CD14-positive monocyte (primary cell): ENCODE measurements around the gene HAPLN1. TPM values are rescaled to one million over a fixed set of nuclear protein-coding genes. Genes with fewer than 3 reads are reported as not detected.

Experiments used
- DNase-seq, 3 donors: peaks; one replicate each; pipeline ENCODE4 v3.0.0-alpha.2; 2011 to 2022
- H2AFZ ChIP-seq: 2 replicates; pipeline ENCODE4 v1.6.0; 2012; ENCODE audit warnings: mild to moderate bottlenecking, low read depth, low read length, inconsistent platforms; ENCODE audit not compliant: insufficient read depth, poor library complexity, severe bottlenecking
- H3K27ac ChIP-seq, 2 donors: 1 replicate in 1 of 2; 2 replicates in 1 of 2; pipeline ENCODE4 v1.5.1; 2012 to 2013; ENCODE audit warnings: low read length in 2 of 2, control low read depth in 1 of 2, inconsistent platforms in 1 of 2, low read depth in 1 of 2, mild to moderate bottlenecking in 1 of 2
- H3K27me3 ChIP-seq, 2 donors: one replicate each; pipeline versions ENCODE4 v1.6.0 to v1.6.1; 2011 to 2013; ENCODE audit warnings: low read length in 2 of 2; ENCODE audit not compliant: control insufficient read depth in 2 of 2, insufficient read depth in 2 of 2
- H3K36me3 ChIP-seq, 2 donors: replicated peaks in 1 of 2; 1 replicate in 1 of 2; 2 replicates in 1 of 2; pipeline versions ENCODE4 v1.5.1 to v1.6.1; 2012 to 2013; ENCODE audit warnings: low read length in 2 of 2, control low read depth in 1 of 2, inconsistent platforms in 1 of 2, mild to moderate bottlenecking in 1 of 2; ENCODE audit not compliant: insufficient read depth in 2 of 2, control insufficient read depth in 1 of 2
- H3K4me1 ChIP-seq, 2 donors: 1 replicate in 1 of 2; 2 replicates in 1 of 2; pipeline versions ENCODE4 v1.5.1 to v1.6.1; 2012 to 2013; ENCODE audit warnings: low read length in 2 of 2, control low read depth in 1 of 2, inconsistent platforms in 1 of 2, mild to moderate bottlenecking in 1 of 2, moderate library complexity in 1 of 2; ENCODE audit not compliant: insufficient read depth in 2 of 2, control insufficient read depth in 1 of 2
- H3K4me2 ChIP-seq: replicated peaks from 2 replicates; pipeline ENCODE3; 2012; ENCODE audit warnings: low read length, moderate library complexity, mild to moderate bottlenecking; ENCODE audit not compliant: poor library complexity, severe bottlenecking; ENCODE audit errors: extremely low read depth
- H3K4me3 ChIP-seq, 3 experiments: fragments of 200-600 bp in 1 of 3; sonication (generic) in 1 of 3; replicated peaks in 1 of 3; 1 replicate in 2 of 3; 2 replicates in 1 of 3; pipeline ENCODE4 v1.5.1; 2011 to 2013; ENCODE audit warnings: low read length in 3 of 3, mild to moderate bottlenecking in 3 of 3, control low read depth in 2 of 3, low read depth in 2 of 3, inconsistent platforms in 1 of 3, moderate library complexity in 1 of 3
- H3K79me2 ChIP-seq: 2 replicates; pipeline ENCODE4 v1.6.0; 2012; ENCODE audit warnings: mild to moderate bottlenecking, control low read depth, inconsistent platforms, low read length, moderate library complexity; ENCODE audit not compliant: insufficient read depth
- H3K9ac ChIP-seq: 2 replicates; pipeline ENCODE4 v1.6.0; 2017; ENCODE audit warnings: low read length, mild to moderate bottlenecking; ENCODE audit not compliant: insufficient read depth, poor library complexity, severe bottlenecking
- H3K9me3 ChIP-seq, 2 donors: replicated peaks in 1 of 2; 1 replicate in 1 of 2; 2 replicates in 1 of 2; pipeline versions ENCODE4 v1.5.1 to v1.6.1; 2012 to 2013; ENCODE audit warnings: low read length in 2 of 2, control low read depth in 1 of 2; ENCODE audit not compliant: control insufficient read depth in 1 of 2, insufficient read depth in 1 of 2
- H4K20me1 ChIP-seq: 2 replicates; pipeline ENCODE4 v1.6.0; 2012; ENCODE audit warnings: mild to moderate bottlenecking, low read length, control low read depth, moderate library complexity; ENCODE audit not compliant: insufficient read depth
- H3K27ac Mint-ChIP-seq, 7 donors: one replicate each; pipeline ENCODE4 v1.8.0; 2020; ENCODE audit warnings: mild to moderate bottlenecking in 7 of 7, mixed read lengths in 7 of 7, moderate library complexity in 6 of 7, inconsistent platforms in 2 of 7
- H3K27me3 Mint-ChIP-seq, 3 donors: one replicate each; pipeline ENCODE4 v1.8.0; 2021 to 2022; ENCODE audit warnings: low read depth in 3 of 3, mild to moderate bottlenecking in 3 of 3, mixed read lengths in 3 of 3, moderate library complexity in 3 of 3, inconsistent platforms in 1 of 3
- H3K36me3 Mint-ChIP-seq, 2 donors: one replicate each; pipeline ENCODE4 v1.8.0; 2020; ENCODE audit warnings: mixed read lengths in 2 of 2, inconsistent platforms in 1 of 2, mild to moderate bottlenecking in 1 of 2
- H3K4me1 Mint-ChIP-seq: one replicate; pipeline ENCODE4 v1.8.0; 2020; ENCODE audit warnings: mild to moderate bottlenecking, mixed read lengths
- H3K4me3 Mint-ChIP-seq, 2 donors: one replicate each; pipeline ENCODE4 v1.8.0; 2020; ENCODE audit warnings: mild to moderate bottlenecking in 2 of 2, mixed read lengths in 2 of 2, moderate library complexity in 1 of 2
- H3K9me3 Mint-ChIP-seq, 7 donors: one replicate each; pipeline ENCODE4 v1.8.0; 2020 to 2022; ENCODE audit warnings: mixed read lengths in 7 of 7, mild to moderate bottlenecking in 6 of 7, moderate library complexity in 6 of 7, inconsistent platforms in 2 of 7
- CTCF ChIP-seq: fragments of 200-600 bp; IDR thresholded peaks from one replicate; pipeline ENCODE4 v1.8.0; 2022; ENCODE audit warnings: antibody characterized with exemption, mild to moderate bottlenecking
- WGBS: methylation state at CpG from one replicate; pipeline ENCODE4 v1.1.5; 2013; ENCODE audit warnings: missing lambda C conversion rate; ENCODE audit not compliant: insufficient coverage; 5-methylcytosine and 5-hydroxymethylcytosine counted together
- intact Hi-C, 2 donors: fragments of 100-400 bp; cut with micrococcal nuclease; formaldehyde crosslinking; loops; one replicate each; pipeline versions ENCODE4 v1.15.0 to v1.15.1; 2023
- polyA plus RNA-seq, 3 donors: library from polyadenylated mRNA; depleted of rRNA in 1 of 3; unstranded in 2 of 3; stranded (reverse) in 1 of 3; fragments of 300-500 nt in 2 of 3; fragments of >200 nt in 1 of 3; fragmentation: Illumina TruSeq in 2 of 3; gene quantifications; 1 replicate in 2 of 3; 2 replicates in 1 of 3; pipeline ENCODE4 v1.2.3, GENCODE V29; 2012 to 2021

Gene HAPLN1
- polyA plus RNA-seq, 3 donors = not detected

DNA sequence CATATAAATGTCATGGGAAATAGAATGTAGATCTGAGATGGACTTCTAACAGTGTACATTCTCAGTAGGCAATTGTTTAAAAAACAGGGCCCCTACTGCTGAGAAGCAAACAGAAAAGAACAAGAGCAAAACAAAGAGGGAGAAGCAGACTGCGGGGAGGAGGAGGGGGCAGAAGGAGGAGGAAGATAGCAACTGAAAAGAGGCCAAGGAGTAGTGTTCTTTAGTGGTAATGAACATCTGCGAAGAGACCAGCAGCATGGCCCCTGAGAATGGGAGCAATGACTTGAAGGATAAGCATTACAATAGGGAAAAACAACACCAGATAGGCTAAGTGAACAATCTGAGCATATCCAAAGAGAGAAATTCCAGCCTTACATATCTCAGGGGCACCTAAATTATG is 36.8 kb downstream of the HAPLN1 start:
- no peak for TF ChIP-seq CTCF
- Mint-ChIP-seq H3K4me3 (no peak overlapping the region), H3K36me3 (no peaks in the 10 kb centered on the region), H3K4me1 (no peaks in the 10 kb centered on the region), H3K9me3 (peaks cover 0 to 3% (median 0%) of the 10 kb centered on the region in 7 donors), H3K27ac (peak overlapping the region in 1 of 7 donors; percentile 5), H3K27me3 (peaks cover 3 to 6% (median 3%) of the 10 kb centered on the region in 3 donors)
- Histone ChIP-seq H3K4me2 (no peak overlapping the region), H3K79me2 (no peaks in the 10 kb centered on the region), H3K4me3 (no peak overlapping the region), H4K20me1 (no peaks in the 10 kb centered on the region), H3K27ac (no peak overlapping the region), H3K9ac (no peak overlapping the region), H2AFZ (no peak overlapping the region), H3K36me3 (no peaks in the 10 kb centered on the region), H3K27me3 (peaks cover 4 to 6% of the 10 kb centered on the region in 2 donors), H3K9me3 (no peaks in the 10 kb centered on the region), H3K4me1 (no peaks in the 10 kb centered on the region)
- 75% methylated on average over 1 of the region's 2 CpGs for WGBS
- DNase-seq = no peak
- intact Hi-C loops = no loop called here

- no peak overlapping the region for H3K4me3 Mint-ChIP-seq
- Histone ChIP-seq H4K20me1 (no peaks in the 10 kb centered on the region), H3K4me3 (no peak overlapping the region), H3K9ac (no peak overlapping the region), H3K27ac (no peak overlapping the region), H3K36me3 (no peaks in the 10 kb centered on the region), H3K4me1 (no peaks in the 10 kb centered on the region), H3K9me3 (no peaks in the 10 kb centered on the region), H3K27me3 (peaks cover 21 to 33% of the 10 kb centered on the region in 2 donors), H3K79me2 (no peaks in the 10 kb centered on the region), H3K4me2 (no peak overlapping the region), H2AFZ (no peak overlapping the region)
- peaks cover 2% of the 10 kb centered on the region for H3K4me1 Mint-ChIP-seq
- H3K36me3 Mint-ChIP-seq = no peaks in the 10 kb centered on the region
- no peak for TF ChIP-seq CTCF
- H3K9me3 Mint-ChIP-seq = peaks cover 0 to 2% (median 0%) of the 10 kb centered on the region in 7 donors
- intact Hi-C loops = no loop called here
- DNase-seq = no peak
- H3K27me3 Mint-ChIP-seq = peaks cover 10 to 27% (median 19%) of the 10 kb centered on the region in 3 donors
- no peak overlapping the region for H3K27ac Mint-ChIP-seq
These were observed 48.0 kb downstream of the HAPLN1 start for GRCh38 chr5:83672646-83673045.
